ENCODE data around the gene CDH13.

The CDH13 gene

DNA sequence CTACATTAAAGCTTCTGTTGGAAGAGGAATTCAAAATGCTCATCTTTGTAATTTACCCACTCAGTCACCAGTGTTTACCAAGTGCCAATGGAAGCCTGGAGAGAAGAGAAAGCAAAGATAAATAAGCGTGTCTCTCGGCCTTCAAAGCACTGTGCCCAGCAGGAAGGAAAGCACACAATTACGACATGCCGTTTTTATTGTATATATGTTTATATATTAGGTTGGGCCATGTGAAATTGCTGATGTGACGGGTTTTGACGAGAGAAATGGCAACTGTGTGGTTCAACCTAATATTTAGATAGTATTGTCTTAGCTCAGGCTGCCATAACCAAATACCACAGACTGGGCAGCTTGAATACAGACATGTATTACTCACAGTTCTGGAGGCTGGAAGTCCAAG lies 1101.7 kb downstream of the CDH13 start:
- DNase-seq (ENCODE audit: low read depth in 3 of 3, low spot score in 1 of 3) = no peak

DNA sequence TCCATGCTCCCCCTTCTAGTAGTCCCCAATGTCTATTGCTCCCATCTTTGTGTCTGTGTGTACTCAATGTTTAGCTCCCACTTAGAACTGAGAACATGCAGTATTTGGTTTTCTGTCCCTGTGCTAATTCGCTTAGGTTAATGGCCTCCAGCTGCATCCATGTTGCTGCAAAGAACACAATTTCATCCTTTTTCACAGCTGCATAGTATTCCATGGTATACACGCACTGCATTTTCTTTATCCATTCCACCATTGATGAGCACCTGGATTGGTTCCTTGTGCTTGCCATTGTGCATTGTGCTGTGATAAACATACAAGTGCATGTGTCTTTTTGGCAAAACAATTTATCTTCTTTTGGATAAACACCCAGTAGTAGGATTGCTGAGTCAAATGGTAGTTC lies 1104.0 kb downstream of the CDH13 start:
- no peak for DNase-seq (ENCODE audit: low read depth in 3 of 3, low spot score in 1 of 3)

DNA sequence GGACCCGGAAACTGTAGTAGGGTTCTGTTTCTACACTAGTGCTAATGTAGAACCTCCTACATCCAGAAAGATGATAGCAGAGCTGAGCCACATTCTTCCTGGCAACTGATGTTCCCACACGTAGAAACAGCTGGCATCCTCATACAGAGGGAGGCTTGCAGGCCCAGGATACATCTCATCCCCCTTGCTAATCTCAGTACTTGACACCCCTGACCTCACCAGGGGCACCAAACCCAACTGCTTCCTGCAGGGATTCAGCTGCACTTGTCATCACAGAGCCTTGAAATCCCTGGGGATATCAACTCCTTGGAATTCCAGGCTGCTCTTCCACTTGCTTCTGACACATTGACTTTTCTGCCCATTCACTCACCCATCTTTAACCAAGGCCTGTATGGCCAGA lies 1105.8 kb downstream of the CDH13 start:
- no peak for DNase-seq (ENCODE audit: low read depth in 3 of 3, low spot score in 1 of 3)

- DNase-seq (ENCODE audit: low read depth in 3 of 3, low spot score in 1 of 3) = no peak
Observed at GRCh38 chr16:83733301-83733700, 1106.5 kb downstream of the CDH13 start.

DNA sequence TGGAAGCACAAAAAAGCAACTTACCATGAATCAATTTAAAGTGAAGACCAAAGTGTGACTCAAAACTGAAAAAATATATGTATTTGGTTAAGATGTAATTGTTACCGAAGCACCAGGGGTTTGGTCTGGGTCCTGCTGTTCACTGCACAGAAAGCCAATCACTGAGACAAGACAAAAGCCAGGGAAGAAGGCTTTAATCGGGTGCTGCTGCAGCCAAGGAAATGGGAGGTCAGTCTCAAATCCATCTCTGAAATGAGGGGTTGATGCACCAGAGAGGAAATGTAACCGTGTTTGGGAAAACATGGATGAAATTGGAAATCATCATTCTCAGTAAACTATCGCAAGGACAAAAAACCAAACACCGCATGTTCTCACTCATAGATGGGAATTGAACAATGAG lies 1107.4 kb downstream of the CDH13 start:
- no peak for DNase-seq (ENCODE audit: low read depth in 3 of 3, low spot score in 1 of 3)

GRCh38 chr16:83737729-83738354 lies 1111.1 kb downstream of the CDH13 start:
- no peak for DNase-seq (ENCODE audit: low read depth in 3 of 3, low spot score in 1 of 3)

DNA sequence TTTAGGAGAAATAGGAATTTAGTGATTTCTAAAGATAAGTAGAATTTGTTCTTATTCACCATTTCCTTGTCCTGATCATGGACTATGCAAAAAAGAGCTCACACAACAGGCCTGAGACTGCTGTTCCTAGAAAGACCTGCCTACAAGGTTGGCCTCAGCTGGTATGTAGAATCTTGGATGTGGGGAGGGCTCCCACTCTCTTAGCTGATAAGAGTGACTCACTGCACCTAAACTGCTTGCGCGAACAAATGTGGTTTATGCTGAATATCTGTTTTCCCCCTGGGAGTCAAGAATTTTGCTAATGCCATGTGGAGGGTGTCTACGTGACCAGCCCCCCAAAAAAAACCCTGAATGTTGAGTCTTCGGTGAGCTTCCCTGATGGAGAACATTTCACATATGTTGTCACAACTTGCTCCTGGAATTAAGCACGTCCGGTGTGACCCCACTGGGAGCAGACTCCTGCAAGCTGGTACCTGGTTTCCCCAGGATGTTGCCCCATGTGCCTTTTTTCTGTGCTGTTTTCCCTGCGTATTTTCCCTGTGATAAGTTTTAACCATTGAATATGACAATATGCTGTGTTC lies 1112.2 kb downstream of the CDH13 start:
- no peak for DNase-seq (ENCODE audit: low read depth in 3 of 3, low spot score in 1 of 3)

DNA sequence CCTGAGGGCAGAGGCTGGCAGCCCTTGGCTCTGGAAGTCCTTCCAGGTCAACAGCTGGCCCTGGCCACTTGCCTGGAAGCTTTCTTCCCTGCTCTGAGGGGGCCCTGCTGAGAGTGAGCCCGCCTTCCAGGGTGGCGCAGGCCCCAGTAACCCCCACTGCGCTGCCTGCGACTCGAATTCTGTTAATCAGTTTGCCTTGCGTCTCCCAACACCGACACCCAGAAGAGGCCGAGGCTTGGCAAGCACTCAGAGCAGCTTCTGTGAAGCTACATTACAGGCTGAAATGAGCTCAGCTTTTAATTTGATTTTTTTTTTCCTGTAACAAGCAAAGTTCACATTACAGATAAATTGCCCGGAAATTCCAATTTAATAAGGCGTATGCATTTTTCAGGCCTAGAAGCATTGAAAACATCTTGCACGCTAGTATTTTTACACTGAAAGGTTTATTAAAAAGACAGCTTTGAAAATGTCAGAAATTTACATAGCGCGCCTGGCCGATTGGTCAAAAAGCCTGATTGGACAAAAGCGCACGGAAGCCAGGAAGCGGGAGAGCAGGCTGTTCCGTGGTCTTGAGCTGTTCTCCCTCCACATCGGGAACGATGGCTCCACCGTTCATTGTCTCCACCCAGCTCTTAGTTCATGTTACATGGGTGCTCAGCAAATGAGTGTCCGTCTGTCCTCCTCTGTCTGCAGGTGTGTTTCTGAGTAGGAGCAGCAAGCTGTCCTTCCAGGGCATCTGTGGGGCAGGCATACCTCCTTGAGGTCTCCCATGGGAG lies 1115.5 kb downstream of the CDH13 start:
- DNase-seq (ENCODE audit: low read depth in 3 of 3, low spot score in 1 of 3) = no peak

DNA sequence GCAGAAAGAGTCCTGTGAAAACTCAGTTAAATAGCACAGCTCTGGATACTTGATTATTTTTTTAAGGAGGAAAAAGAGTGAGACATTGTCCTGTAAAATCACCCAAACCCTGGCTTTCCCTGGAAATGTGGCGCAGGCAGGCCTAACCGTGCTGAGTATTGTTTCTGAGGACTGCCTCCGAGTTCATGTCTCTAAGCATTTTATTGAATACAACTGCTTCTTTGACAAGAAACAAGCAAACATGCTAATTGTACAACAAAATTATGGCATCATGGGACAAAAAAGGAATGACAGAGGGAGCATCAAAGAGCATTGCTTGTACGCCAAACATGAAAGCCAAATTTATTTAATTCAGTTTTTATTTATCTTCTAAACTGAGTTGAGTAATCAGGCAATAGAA lies 1116.5 kb downstream of the CDH13 start:
- DNase-seq (ENCODE audit: low read depth in 3 of 3, low spot score in 1 of 3) = no peak

DNA sequence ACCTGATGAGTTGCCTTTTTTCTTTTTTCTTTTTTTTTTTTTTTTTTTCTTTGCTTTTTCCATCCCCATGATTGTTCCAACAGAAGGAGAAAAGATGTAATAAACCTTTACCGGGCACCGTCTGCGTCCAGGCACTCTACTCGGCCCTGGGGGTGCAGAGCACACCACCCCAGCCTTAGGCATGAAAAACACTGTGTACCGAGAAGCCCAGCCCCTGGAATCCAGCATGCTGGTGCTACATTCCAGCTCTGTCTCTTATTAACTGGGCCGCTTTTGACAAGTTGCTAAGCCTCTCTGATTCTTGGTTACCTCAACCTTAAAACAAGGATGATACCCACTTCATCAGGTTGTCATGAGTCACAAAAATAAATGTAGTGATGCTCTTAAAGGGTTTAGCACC lies 1117.0 kb downstream of the CDH13 start:
- DNase-seq (ENCODE audit: low read depth in 3 of 3, low spot score in 1 of 3) = no peak

- DNase-seq (ENCODE audit: low read depth in 3 of 3, low spot score in 1 of 3) = no peak
Observed at GRCh38 chr16:83744441-83744981, 1117.7 kb downstream of the CDH13 start.

- DNase-seq (ENCODE audit: low read depth in 3 of 3, low spot score in 1 of 3) = no peak
Observed at GRCh38 chr16:83746611-83747010, 1119.8 kb downstream of the CDH13 start.

DNA sequence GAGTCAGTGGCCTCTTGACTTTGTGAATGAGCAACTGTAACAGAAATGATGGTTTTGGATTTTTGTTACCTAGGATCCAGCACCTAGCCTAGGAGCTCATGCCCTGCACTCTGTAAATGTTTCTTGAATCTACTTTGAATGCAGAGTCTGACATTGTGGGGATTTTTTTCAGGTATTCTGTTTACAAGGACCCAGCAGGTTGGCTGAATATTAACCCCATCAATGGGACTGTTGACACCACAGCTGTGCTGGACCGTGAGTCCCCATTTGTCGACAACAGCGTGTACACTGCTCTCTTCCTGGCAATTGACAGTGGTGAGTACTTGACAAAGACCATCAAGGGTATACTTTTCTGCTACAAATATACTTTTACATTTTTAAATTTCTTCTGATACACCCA lies 1121.2 kb downstream of the CDH13 start:
- DNase-seq (ENCODE audit: low read depth in 3 of 3, low spot score in 1 of 3) = no peak

DNA sequence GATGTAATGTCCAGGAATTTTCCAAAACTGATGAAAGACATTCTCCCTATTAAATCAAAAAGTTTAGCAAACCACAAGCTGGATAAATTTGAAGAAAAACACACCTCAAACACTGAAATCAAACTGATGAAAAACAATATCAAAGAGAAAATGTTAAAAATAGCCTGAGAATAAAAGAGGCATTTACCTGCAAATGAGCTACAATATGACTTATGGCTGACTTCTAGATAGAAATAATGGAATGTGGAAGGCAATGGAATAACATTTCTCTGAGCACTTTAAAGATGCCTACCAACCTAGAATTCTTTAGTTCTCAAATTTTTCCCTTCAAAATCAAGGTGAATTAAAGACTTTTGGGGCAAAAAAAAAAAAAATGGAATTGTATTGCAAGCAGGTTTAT lies 1128.6 kb downstream of the CDH13 start:
- no peak for DNase-seq (ENCODE audit: low read depth in 3 of 3, low spot score in 1 of 3)

GRCh38 chr16:83762141-83762991 lies 1135.6 kb downstream of the CDH13 start:
- no peak for DNase-seq (ENCODE audit: low read depth in 3 of 3, low spot score in 1 of 3)

DNA sequence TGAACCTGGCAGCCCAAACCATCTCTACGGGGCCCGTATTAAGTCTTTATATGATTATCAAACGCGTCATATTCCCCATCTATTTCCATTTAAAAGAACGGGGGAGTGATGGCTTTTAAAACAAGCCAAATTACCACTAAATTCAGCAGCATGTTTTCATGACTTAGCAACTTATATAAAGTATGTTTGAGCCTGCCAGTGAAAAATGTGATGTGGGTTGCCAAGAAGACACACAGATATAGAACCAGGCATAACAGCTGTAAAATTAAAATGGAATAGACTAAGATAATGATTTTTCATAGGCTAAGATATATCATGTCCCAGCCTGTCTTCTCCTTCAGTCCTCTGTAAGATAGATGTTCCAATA lies 1136.2 kb downstream of the CDH13 start:
- no peak for DNase-seq (ENCODE audit: low read depth in 3 of 3, low spot score in 1 of 3)

DNA sequence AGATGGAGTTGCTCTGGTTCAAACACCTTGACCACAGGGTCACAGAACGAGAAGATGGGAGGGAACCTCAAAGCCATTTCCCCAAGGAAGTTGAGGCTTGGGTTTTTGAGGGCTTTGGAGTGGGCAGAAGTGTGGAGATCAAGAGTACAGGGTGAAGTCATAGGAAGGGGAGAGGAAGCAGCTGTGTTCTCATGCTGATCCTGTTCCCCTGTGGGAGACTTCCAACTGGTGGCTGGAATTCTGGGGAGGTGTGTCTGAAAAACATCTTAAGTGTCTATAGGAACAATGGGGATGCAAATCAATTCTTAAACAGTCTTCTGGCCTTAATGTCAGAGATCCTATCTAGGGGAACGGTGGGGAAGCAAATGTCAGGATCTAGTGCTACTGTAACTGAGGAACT lies 1142.2 kb downstream of the CDH13 start:
- DNase-seq (ENCODE audit: low read depth in 3 of 3, low spot score in 1 of 3) = no peak

GRCh38 chr16:83769397-83770008 lies 1142.7 kb downstream of the CDH13 start:
- no peak for DNase-seq (ENCODE audit: low read depth in 3 of 3, low spot score in 1 of 3)

DNA sequence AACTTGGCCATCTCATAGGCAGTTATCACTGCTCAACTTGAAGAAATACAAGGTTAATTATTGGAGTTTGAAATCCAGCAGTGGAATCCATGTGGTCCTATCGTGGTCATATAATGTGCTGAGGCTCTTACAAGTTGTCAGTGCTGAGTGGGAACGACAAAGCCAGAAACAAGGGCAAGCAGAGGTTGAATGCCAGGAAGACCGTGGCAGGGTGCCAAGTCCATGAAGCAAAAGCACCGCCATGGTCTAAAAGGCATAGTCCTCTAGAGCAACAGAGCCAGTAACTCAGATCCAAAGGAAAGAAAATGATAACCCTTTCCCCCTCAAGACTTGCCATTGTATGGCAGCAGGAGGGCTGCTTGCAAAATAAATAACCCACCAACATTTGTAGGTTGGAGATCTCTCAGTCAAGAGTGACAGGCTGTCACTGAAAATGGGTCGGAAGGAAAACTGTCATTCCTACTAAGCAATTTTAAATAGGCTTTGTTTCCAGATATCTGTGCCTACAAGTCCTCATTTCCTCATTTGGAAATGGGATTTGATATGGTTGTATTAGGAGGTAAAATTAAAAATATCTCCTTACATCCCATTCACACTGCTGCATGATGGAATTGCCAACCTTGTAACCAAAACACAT lies 1144.7 kb downstream of the CDH13 start:
- DNase-seq (ENCODE audit: low read depth in 3 of 3, low spot score in 1 of 3) = no peak

- no peak for DNase-seq (ENCODE audit: low read depth in 3 of 3, low spot score in 1 of 3)
Observed at GRCh38 chr16:83772806-83773205, 1146.0 kb downstream of the CDH13 start.

DNA sequence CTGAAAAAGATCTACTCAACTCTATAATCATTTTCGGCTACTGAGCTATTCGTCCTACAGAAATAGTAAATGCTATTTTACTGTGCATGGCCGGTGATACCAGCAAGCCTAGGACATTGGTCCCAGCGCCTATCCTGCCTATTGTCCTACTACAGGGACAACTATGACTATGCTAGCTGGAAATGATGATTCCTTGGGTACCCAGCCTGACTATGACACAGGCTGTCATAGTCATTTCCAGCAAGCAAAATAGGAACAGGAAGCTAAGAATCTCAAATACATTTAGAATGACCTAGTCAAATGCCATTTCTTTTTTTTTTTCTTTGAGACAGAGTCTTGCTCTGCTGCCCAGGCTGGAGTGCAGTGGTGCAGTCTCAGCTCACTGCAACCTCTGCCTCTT lies 1147.3 kb downstream of the CDH13 start:
- no peak for DNase-seq (ENCODE audit: low read depth in 3 of 3, low spot score in 1 of 3)
